Measurements from ENCODE around the gene DIO3. TPM values are rescaled to one million over a fixed set of nuclear protein-coding genes. Genes with fewer than 3 reads are reported as not detected.
A peak's percentile ranks its signal among the peaks of the same experiment; 100 is the strongest.
"Not testable (repeated sequence)": the region's sequence is repeated elsewhere in the genome, so short reads cannot be mapped to it uniquely, and the experiment has no call there.

The DIO3 gene
- total RNA-seq, 2 experiments from 2014 or later = not detected

- DNase-seq (ENCODE audit: low spot score) = no peak
- no TSS peak for BruUV-seq (replicated peaks)
- H3K36me3 ChIP-seq (ENCODE audit: insufficient read depth, low read length) = no peaks in the 10 kb centered on the region
- H2AFZ ChIP-seq (ENCODE audit: low read length) = no peak overlapping the region
- H4K20me1 ChIP-seq (ENCODE audit: insufficient read depth, low read length) = no peaks in the 10 kb centered on the region
- no peak overlapping the region for H3K4me3 ChIP-seq (ENCODE audit: low read depth, low read length, poor library complexity, severe bottlenecking)
- ChIA-PET CTCF (ENCODE audit: unreplicated experiment) (interaction anchor here (0.6 kb wide), 1 partner anchor 1742 kb away, joined by 3 read pairs; no protein-coding TSS in a partner anchor), POLR2A (no interaction called here)
- H3K4me1 ChIP-seq (ENCODE audit: insufficient read depth, low read length, poor library complexity, severe bottlenecking) = peaks cover 18% of the 10 kb centered on the region
- no peaks in the 10 kb centered on the region for H3K9me3 ChIP-seq (ENCODE audit: low read length)
- H3K79me2 ChIP-seq (ENCODE audit: insufficient read depth, low read depth, low read length) = no peaks in the 10 kb centered on the region
- intact Hi-C loops (cut with micrococcal nuclease; ENCODE audit: unreplicated experiment) = loop anchor here (10.0 kb wide), 1 partner anchor 200 kb away; no protein-coding TSS in a partner anchor
- H3K9me2 ChIP-seq (ENCODE audit: insufficient read depth, low read length) = no peaks in the 10 kb centered on the region
- no peak overlapping the region for H3K27ac ChIP-seq (ENCODE audit: low read depth, low read length, poor library complexity, severe bottlenecking)
- TF ChIP-seq EZH2phosphoT487 (IDR thresholded peaks at IDR 0.05; ENCODE audit: borderline replicate concordance, low read depth, low read length) = no peak
- 0 out of 2 replicates have a peak, but pooled peaks have one; percentile 16 for TF ChIP-seq CTCF (conservative IDR thresholded peaks at IDR 0.05; ENCODE audit: low read length)
- H3K4me2 ChIP-seq (ENCODE audit: low read length) = no peak overlapping the region
These were observed 3.8 kb downstream of the DIO3 start for GRCh38 chr14:101564819-101565698.

GRCh38 chr14:101567252-101567651 lies 6.0 kb downstream of the DIO3 start:
- TF ChIP-seq EZH2phosphoT487 (IDR thresholded peaks at IDR 0.05; ENCODE audit: borderline replicate concordance, low read depth, low read length) = no peak
- TF ChIP-seq CTCF (conservative IDR thresholded peaks at IDR 0.05; ENCODE audit: low read length) = no peak
- CTCF ChIA-PET (ENCODE audit: unreplicated experiment) = no interaction called here
- DNase-seq (ENCODE audit: low spot score) = no peak

GRCh38 chr14:101571004-101571403 lies 9.7 kb downstream of the DIO3 start:
- Histone ChIP-seq H4K20me1 (ENCODE audit: insufficient read depth, low read length) (no peaks in the 10 kb centered on the region), H3K4me1 (ENCODE audit: insufficient read depth, low read length, poor library complexity, severe bottlenecking) (no peaks in the 10 kb centered on the region), H3K4me3 (ENCODE audit: low read depth, low read length, poor library complexity, severe bottlenecking) (no peak overlapping the region), H2AFZ (ENCODE audit: low read length) (no peak overlapping the region), H3K4me2 (ENCODE audit: low read length) (no peak overlapping the region), H3K36me3 (ENCODE audit: insufficient read depth, low read length) (no peaks in the 10 kb centered on the region), H3K79me2 (ENCODE audit: insufficient read depth, low read depth, low read length) (no peaks in the 10 kb centered on the region), H3K9me3 (ENCODE audit: low read length) (no peaks in the 10 kb centered on the region), H3K27ac (ENCODE audit: low read depth, low read length, poor library complexity, severe bottlenecking) (no peak overlapping the region), H3K9me2 (ENCODE audit: insufficient read depth, low read length) (no peaks in the 10 kb centered on the region)
- no TSS peak for BruUV-seq (replicated peaks)
- no peak for DNase-seq (ENCODE audit: low spot score)
- ChIA-PET CTCF (ENCODE audit: unreplicated experiment) (no interaction called here), POLR2A (no interaction called here)
- TF ChIP-seq CTCF (conservative IDR thresholded peaks at IDR 0.05; ENCODE audit: low read length) = no peak
- TF ChIP-seq EZH2phosphoT487 (IDR thresholded peaks at IDR 0.05; ENCODE audit: borderline replicate concordance, low read depth, low read length) = no peak
- intact Hi-C loops (cut with micrococcal nuclease; ENCODE audit: unreplicated experiment) = no loop called here

More at GRCh38 chr14:101567252-101567651, 6.0 kb downstream of the DIO3 start:
- POLR2A ChIA-PET = no interaction called here
- Histone ChIP-seq H3K9me3 (ENCODE audit: low read length) (no peaks in the 10 kb centered on the region), H3K79me2 (ENCODE audit: insufficient read depth, low read depth, low read length) (no peaks in the 10 kb centered on the region), H4K20me1 (ENCODE audit: insufficient read depth, low read length) (no peaks in the 10 kb centered on the region), H3K4me1 (ENCODE audit: insufficient read depth, low read length, poor library complexity, severe bottlenecking) (peaks cover 14% of the 10 kb centered on the region), H3K36me3 (ENCODE audit: insufficient read depth, low read length) (no peaks in the 10 kb centered on the region), H3K27ac (ENCODE audit: low read depth, low read length, poor library complexity, severe bottlenecking) (no peak overlapping the region), H2AFZ (ENCODE audit: low read length) (no peak overlapping the region), H3K9me2 (ENCODE audit: insufficient read depth, low read length) (no peaks in the 10 kb centered on the region), H3K4me2 (ENCODE audit: low read length) (no peak overlapping the region), H3K4me3 (ENCODE audit: low read depth, low read length, poor library complexity, severe bottlenecking) (no peak overlapping the region)
- intact Hi-C loops (cut with micrococcal nuclease; ENCODE audit: unreplicated experiment) = loop anchor here (10.0 kb wide), 1 partner anchor 202 kb away; no protein-coding TSS in a partner anchor
- BruUV-seq (replicated peaks) = no TSS peak

GRCh38 chr14:101572526-101572925 lies 11.2 kb downstream of the DIO3 start:
- CTCF ChIA-PET (ENCODE audit: unreplicated experiment); BruUV-seq (replicated peaks): not testable (repeated sequence)

More at GRCh38 chr14:101572526-101572925, 11.2 kb downstream of the DIO3 start:
- H3K79me2 ChIP-seq (ENCODE audit: insufficient read depth, low read depth, low read length); intact Hi-C loops (cut with micrococcal nuclease; ENCODE audit: unreplicated experiment); H3K4me1 ChIP-seq (ENCODE audit: insufficient read depth, low read length, poor library complexity, severe bottlenecking); H3K27ac ChIP-seq (ENCODE audit: low read depth, low read length, poor library complexity, severe bottlenecking); H3K4me3 ChIP-seq (ENCODE audit: low read depth, low read length, poor library complexity, severe bottlenecking); H2AFZ ChIP-seq (ENCODE audit: low read length); H3K9me3 ChIP-seq (ENCODE audit: low read length); H3K36me3 ChIP-seq (ENCODE audit: insufficient read depth, low read length); H3K4me2 ChIP-seq (ENCODE audit: low read length); POLR2A ChIA-PET; H3K9me2 ChIP-seq (ENCODE audit: insufficient read depth, low read length); DNase-seq (ENCODE audit: low spot score); H4K20me1 ChIP-seq (ENCODE audit: insufficient read depth, low read length): not testable (repeated sequence)
